Endometrium (tissue), 2 donors: ENCODE measurements around the gene RNF128.

ENCODE experiments used
- FAIRE-seq: peaks from 2 replicates; lab custom pipeline; 2012; peaks lifted over from hg19 to GRCh38; lab: Jason Lieb, UNC
- donor health status: control.
- donor health status: control.

Gene RNF128, protein sequence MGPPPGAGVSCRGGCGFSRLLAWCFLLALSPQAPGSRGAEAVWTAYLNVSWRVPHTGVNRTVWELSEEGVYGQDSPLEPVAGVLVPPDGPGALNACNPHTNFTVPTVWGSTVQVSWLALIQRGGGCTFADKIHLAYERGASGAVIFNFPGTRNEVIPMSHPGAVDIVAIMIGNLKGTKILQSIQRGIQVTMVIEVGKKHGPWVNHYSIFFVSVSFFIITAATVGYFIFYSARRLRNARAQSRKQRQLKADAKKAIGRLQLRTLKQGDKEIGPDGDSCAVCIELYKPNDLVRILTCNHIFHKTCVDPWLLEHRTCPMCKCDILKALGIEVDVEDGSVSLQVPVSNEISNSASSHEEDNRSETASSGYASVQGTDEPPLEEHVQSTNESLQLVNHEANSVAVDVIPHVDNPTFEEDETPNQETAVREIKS

DNA sequence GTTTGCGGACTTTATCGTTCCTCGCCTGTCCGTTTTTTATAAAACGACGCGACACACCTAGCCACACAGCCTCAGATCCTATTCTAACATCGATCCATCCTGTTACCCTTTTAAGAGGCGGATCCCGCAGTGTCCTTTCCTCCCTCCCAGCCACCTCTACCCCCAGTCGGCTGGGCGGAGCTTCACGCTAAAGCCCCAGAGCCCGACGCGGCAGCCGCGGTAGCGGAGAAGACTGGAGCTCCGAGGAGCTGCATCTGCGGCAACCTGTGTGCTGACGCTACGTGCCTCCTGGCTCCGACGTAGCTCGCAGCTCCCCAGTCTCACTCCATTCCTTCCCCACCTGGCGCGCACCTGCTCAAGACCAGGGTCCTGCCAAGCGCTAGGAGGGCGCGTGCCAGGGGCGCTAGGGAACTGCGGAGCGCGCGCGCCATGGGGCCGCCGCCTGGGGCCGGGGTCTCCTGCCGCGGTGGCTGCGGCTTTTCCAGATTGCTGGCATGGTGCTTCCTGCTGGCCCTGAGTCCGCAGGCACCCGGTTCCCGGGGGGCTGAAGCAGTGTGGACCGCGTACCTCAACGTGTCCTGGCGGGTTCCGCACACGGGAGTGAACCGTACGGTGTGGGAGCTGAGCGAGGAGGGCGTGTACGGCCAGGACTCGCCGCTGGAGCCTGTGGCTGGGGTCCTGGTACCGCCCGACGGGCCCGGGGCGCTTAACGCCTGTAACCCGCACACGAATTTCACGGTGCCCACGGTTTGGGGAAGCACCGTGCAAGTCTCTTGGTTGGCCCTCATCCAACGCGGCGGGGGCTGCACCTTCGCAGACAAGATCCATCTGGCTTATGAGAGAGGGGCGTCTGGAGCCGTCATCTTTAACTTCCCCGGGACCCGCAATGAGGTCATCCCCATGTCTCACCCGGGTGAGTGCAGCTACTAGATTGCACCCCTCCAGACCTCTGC lies at the start of gene RNF128:
Gene RNF128, plus strand, starts transcription at position 217 of the 953 bp plus-strand sequence. Its CDS starts 213 bp downstream, at position 430.
- FAIRE-seq: no peak

DNA sequence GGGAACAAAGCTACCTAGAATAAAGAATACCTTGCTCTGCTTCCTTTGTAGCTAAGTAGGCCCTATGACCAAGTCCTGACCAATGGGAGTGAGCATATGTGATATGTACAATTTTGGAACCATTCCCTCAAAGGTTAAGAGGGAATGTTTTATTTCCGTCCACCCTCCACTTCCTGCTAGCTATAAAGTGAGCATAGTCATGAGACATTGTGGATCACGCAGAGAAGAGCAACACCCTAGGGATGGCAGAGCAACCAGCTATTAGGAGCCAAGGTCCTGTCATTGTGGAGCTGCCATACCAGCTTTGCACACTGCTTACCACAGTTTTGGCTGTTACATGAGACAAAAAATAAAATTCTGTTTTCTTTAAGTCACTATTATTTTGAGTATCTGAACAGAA lies 45.8 kb upstream of the RNF128 start:
- no peak for FAIRE-seq

DNA sequence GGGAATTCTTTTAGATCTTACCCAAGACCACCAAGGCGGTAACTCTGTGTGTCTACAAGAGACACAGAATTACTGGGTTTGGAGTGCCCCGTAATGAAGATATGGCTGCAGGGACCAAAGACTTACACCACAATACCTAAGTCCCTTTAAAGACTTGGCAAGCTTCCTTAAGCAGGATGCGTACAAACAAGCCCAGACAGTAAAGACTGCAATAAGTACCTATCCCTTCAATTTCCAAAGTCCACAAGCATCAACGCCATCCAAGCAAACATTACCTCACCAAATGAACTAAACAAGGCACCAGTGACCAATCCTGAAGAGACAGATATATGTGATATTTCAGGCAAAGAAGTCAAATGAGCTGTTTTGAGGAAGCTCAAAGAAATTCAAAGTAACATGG lies 42.3 kb upstream of the RNF128 start:
- no peak for FAIRE-seq

DNA sequence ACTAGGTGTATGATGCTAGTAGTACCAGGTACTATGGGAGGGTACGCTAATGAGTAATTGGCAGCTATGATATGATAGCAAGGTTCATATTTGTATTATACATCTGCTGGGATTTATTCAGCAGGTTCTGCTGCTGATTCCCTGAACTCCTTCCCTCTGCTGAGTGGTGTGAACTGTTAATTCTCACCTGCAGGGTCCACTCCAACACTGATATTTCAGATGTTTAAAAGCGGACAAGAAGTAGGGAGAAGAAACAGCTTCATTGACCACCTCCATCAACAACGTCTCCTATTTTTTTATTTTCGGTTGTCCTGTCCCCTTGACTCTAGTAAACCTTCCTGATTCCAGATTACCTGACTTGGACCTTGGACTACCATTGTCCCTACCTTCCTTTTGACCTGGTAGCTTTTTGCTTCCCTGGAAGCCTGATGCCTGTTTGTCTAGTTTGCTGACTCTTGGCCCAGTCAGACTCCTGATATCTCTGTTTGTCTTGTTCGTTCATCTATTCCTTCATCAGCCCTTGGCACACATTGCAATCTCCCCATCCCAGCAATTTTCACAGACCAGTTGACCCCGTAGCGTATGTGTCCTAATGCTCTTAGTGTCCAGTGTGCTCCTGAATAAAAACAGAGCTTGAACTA lies 34.0 kb upstream of the RNF128 start:
- no peak for FAIRE-seq

DNA sequence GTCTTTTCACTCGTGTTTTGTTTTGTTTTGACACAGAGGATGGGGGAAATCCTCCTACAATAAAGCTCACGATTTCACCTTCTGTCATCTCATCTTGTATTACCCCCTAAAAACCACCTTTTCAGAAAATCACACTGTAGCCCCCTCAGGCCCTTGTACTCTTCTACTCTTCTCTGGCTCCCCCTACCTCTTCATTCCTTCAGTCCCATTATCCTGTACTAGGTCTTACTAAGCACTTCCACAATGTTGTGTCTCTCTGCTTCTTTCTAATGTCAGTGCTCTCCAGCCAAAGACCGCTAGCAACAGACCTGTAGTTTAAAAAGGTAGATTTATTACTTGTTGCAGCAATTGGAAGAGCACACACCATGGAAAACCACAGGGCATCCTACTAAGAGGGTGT lies 30.0 kb upstream of the RNF128 start:
- FAIRE-seq: no peak

DNA sequence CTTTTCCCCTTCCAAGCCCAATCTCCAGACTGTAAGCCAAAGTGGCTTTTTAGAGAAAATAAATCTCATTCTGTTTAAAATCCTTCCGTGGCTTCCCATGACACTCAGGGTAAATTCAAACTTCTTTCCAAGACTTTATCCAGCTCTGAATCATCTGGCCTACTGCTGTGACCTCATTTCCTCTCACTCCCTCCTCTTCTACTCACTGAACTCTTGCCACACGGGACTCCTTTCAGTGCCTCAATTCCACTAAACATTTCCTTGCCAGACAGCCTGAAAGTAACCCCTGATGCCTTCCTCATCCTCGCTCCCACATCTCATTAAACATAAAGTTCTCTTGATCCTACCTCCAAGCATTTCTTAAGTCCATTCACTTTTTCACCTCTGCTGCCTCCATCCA lies 27.8 kb upstream of the RNF128 start:
- FAIRE-seq: no peak

DNA sequence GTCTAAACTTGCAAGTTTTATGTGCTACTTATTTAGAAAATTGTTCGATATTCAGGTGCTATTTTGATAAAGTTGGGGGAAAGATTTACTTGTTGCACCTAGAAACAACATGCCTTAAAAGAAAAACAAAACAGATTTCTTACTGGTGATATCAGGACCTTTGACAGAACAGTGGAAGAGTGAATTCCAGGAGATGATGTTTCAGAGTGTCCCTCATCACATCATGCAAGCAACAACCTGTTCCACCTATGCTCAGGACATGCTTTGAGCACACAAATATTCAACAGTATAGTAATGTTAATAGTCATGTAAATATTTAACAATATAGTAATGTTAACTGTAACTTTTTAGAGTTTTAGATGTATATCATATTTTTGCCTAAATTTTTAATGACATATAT lies 23.9 kb upstream of the RNF128 start:
- FAIRE-seq: no peak

DNA sequence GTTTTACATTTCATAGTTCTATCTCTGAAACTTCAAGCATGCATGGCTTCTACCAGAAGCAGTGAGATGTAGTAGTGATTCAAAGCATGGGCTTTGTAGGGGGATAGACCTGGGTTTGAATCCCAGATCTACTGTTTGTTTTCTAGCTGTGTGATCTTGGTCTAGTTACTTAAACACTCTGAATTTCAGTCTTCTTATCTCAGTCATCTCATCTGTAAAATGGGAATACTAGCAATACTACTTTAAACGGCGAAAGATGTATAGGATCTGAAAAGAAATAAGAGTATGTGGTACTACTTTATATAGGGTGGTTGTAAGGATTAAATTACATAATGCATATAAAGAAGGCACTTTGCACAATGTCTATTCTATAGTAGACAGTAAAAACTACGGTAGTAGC lies 20.0 kb upstream of the RNF128 start:
- FAIRE-seq: no peak

DNA sequence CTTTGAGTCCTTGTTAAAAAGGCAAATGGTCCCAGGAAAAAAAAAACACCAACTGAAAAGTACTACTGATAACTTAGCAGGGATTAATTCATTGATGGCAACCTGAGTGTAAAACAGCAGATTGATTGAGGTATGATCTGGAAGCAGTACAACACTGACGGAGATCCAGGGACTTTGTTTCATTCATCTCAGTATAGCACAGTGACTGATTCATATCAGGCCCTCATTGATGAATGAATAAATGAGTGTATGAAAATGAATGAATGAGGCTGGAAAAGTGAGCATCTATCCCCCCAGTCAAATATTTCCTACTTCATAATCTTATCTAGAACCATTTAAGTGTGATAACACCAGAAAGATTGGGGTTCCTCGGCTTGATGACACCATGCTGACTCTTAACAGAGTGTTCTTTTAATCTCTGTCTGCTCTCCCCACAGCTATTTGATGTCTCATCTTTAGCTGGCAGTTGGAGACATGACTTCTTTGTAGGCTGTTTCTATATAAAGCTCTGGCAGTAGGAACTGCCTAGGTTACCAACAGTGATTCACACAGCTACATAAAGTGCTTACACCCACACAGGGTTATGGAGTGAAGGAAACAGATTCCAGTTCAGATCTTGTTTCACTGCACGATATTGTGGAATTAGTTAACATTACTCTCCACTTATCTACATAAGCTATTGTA lies 18.6 kb upstream of the RNF128 start:
- FAIRE-seq: no peak

DNA sequence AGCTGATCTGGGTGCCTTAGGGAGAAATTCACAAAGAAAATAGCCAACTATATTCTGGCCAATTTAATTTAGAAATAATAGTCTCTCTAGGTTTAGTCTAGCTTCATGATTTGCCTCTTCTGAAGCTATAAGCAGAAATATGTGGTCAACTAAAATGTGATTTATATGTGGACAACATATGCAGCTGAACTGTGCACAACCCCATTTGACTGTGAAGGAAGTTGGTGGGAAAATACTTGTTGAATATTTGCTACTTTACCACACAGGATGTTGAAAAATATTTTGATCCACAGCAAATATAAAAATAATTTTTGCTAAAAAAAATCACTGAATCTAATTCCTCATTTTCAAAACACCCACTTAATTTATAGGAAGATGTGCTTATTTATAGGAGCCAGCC lies 15.7 kb upstream of the RNF128 start:
- no peak for FAIRE-seq

DNA sequence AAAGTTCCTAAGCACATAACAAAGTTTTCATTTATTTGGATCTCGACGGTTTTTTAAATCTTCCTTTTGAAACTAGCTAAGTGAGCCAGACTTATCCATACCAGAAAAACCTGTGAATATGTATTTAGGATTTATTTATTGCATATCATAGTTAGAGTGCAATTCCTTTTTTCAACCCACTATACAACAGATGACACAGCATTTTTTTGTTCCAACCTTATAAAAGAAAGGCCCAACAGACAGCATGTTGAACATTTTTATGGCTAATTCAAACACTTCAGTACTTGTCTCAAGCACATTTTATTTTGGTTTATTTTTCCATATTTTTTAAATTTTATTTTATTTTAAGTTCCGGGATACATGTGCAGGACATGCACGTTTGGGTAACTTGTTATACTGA lies 15.1 kb upstream of the RNF128 start:
- no peak for FAIRE-seq

DNA sequence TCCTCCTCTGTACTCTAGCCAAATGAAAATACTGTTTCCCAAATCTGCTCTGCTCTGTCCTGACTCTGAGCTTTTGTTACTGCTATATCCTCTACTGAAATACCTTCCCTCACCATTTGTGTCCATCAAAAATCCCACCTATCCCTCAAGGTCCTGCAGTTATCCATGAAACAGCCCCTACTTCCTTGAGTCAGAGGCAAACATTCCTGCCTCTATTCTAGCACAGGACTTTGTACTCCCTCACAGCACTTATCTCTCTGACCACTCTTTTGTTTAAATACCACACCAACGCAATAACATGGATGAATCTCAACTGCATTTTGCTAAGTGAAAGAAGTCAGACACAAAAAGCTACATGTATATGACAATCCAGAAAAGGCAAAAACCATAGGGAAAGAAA lies 10.5 kb upstream of the RNF128 start:
- FAIRE-seq: no peak

DNA sequence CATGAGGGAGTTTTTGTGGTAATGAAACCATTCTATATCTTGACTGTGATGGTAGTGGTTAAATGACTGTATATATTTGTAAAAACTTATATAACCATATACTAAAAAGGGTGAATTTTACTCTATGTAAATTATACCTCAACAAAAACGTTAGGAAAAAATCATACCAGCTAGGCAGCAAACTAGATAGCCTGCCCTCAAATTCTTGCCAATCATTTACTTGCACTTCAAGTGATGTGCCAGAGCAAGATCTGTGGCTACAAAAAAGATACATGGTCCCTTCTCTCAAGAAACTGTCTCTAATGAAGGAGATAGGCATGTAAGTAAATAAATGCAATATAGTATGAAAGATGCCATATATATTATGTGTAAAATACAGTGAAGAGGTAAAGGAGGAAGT lies 10.0 kb upstream of the RNF128 start:
- no peak for FAIRE-seq

DNA sequence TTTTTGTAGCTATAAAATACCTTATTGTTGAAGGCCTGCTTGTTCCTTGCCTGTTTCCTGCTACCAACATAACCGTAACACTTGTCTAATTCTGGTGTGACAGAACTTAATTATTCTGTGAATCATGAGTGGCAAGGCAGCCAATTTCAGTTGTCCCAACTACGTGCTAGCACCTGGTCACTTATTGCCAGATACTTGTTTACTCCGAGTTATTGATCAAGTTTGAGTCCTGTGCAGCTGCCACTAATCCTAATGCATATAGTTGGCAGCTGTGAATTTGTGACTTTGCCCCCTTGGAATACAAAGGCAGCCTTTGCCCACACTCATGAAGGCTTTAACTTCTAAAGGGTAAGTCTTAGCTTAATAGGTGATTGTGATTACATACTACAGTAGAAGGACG lies 7.8 kb upstream of the RNF128 start:
- no peak for FAIRE-seq

DNA sequence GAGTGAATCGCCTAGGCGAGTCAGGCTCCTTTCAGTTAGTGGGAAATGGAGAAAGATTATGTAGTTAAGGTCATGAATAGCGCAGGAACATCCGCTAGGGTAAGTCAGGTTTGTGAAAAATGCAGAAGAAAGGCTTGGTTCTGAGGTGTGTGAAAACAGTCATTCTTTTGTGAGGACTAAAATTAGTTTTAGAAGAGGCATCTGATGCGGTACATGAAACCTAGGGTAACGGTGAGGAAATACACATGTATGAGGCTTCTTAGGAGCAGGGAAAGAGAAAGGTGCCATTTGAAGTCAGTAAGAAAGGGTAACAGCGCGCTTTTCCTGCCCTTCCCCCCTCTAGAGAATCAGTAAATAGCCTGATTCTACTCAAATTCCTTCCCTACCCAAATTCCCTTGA lies 570 bp upstream of the RNF128 start:
- no peak for FAIRE-seq

DNA sequence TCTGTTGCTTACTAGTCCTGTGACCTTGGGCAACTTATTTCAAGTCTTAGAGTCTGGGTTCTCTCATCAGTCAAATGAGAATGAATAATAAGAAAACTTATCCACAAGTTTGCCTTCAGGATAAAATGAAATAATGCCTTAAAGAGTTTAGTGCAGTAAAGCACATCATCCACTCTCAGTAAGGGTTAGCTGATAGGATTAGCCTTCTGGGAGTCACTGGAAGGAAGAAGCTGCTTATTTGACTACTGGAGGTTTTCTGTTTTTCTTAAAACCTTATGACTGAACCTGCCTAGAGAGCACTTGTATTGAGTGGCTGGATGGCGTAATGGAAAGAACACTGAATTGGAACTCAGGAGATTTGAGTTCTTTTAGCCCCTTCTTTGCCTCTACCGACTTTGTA lies 1.8 kb downstream of the RNF128 start:
- no peak for FAIRE-seq

DNA sequence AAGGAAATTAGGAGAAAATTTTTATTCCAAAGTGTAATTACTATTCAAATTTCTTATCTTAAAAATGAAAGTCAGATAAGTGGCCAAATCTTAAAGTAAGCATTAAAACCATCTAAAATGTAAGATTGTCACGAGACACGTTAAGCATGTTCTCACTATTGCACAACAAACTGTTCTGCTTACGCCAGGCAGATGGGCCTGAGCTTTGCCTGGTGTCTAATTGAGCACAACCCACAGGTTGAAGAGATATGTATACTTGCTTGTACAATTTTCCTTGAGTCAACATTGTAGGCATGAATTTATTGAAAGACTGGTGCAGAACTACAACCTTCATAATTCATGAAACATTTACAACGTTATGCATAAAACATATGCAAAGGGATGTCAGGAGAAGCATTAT lies 3.9 kb downstream of the RNF128 start:
- no peak for FAIRE-seq

DNA sequence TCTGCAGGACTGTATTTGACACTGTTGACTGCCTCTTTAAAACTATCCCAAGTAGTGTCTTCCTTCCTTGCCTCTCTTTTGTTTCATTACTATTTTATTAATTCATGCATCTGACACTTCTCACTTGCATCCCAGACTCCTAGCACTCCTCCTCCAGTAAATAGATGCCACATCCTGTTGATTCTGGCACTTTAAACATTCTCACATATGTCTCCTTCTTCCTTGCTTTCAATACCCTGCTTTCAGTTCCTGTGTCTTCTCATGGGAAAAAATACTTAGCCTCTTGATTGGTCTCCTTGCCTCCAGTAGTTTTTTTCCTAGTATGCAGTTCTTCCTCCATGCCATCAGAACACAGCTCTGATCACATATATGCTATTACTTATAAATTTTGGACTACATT lies 5.1 kb downstream of the RNF128 start:
- FAIRE-seq: no peak

DNA sequence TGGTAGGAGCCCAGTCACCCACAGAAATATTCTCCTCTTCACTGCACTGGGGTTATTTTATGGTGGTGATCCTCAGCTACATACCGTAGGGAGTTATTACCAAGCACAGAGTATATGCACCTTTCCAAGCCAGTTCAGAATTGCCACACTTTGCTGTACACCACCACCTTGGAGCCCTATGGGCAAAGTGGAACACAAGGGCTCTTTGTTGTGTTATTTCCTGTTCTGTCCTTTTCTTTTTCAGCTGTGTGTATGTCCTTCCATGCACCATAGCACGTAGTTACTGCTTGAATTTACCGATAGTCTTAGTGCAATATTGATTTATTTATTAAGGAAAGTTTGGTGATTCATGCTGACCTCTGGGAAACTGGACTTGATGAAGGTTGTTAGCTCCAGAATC lies 8.3 kb downstream of the RNF128 start:
- FAIRE-seq: no peak

DNA sequence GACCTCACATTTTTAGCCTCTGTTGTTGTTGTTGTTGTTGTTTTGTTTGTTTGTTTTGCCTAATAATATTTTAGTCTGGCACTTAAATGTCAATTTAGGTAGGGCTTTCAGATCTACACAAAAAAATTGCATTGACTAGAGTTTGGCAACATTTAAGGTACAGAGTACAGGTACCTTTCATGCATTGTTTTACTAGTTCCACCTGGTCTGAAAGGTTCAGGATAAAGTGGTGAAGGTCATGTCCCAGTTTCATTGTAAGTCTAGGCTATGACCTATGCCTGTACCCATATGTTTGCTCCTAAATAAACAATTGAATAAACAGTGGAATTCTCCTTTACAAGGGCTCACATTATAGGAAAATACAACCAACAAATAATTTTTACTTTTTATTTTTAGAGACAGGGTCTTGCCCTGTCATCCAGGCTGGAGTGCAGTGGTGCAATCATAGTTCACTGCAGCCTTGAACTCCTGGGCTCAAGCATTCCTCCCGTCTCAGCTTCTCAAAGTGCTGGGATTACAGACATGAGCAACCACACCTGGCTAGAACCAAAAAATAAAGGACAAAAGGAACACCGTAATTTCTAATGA lies 13.8 kb downstream of the RNF128 start:
- FAIRE-seq: no peak

DNA sequence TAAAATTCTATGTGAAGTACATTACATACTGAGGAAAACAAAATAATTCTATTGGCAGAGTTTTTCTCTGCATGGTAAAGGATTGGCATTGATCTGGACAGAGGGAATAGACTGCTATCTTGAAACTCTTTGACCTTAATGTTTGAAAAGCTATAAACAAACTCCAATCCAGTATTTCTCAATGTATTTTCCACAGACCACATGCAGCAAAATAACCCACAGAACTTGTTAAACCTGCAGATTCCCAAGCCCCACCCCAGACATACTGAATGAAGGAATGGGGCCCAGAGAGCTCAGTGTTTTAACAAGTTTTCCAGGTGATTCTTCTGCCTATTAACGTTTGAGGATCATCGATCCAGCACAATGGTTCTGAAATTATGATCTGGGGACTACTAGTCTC lies 15.7 kb downstream of the RNF128 start:
- FAIRE-seq: no peak

DNA sequence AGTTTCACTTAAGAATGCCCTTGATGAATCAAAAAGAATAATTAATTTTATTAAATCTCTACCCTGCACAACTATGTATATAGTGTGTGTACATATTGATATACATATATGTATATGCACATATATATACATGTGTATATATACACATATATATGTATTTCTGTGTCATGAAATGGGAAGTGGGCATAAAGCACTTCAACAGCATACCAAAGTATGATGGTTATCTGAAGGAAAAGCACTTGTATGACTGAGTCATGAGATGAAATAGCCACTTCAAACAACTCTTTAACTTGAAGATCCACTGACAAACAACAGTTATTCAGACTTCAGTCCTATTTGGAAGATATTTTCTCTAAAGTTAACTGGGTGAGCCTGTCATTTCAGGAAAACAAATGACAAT lies 16.3 kb downstream of the RNF128 start:
- FAIRE-seq: no peak
